Stomach (tissue), 9 donors: Measurements from ENCODE around the gene TRAF3. TPM values are rescaled to one million over a fixed set of nuclear protein-coding genes. Genes with fewer than 3 reads are reported as not detected.
"Not testable (repeated sequence)": the region's sequence is repeated elsewhere in the genome, so short reads cannot be mapped to it uniquely, and the experiment has no call there.

ENCODE experiments used
- DNase-seq, 2 donors: peaks; one replicate each; pipeline versions ENCODE4 v3.0.0 to v3.0.0-alpha.2; 2013 to 2019
- H3K27ac ChIP-seq, 5 donors: fragments of 200-600 bp in 4 of 5; sonication (generic) in 4 of 5; one replicate each; pipeline ENCODE4 v1.5.1; 2013 to 2019; ENCODE audit warnings: mild to moderate bottlenecking in 1 of 5, moderate library complexity in 1 of 5
- H3K27me3 ChIP-seq, 3 donors: fragments of 200-600 bp; sonication (generic); one replicate each; pipeline ENCODE4 v1.5.1; 2017 to 2019; ENCODE audit warnings: mixed run types in 1 of 3
- H3K36me3 ChIP-seq, 4 donors: fragments of 200-600 bp; sonication (generic); 1 replicate in 3 of 4; 2 replicates in 1 of 4; pipeline ENCODE4 v1.5.1; 2016 to 2019
- H3K4me1 ChIP-seq, 4 donors: fragments of 200-600 bp; sonication (generic); one replicate each; pipeline ENCODE4 v1.5.1; 2016 to 2019
- H3K4me3 ChIP-seq, 4 donors: fragments of 200-600 bp; sonication (generic) in 3 of 4; one replicate each; pipeline ENCODE4 v1.5.1; 2016 to 2019; ENCODE audit warnings: mild to moderate bottlenecking in 1 of 4
- H3K9me3 ChIP-seq, 4 donors: fragments of 200-600 bp; sonication (generic); one replicate each; pipeline ENCODE4 v1.5.1; 2016 to 2019
- CTCF ChIP-seq, 7 experiments: fragments of 450-650 bp in 4 of 7; fragments of 200-600 bp in 3 of 7; sonication (generic) in 3 of 7; IDR thresholded peaks; one replicate each; pipeline ENCODE4 v1.5.1; 2016 to 2019; ENCODE audit warnings: antibody characterized with exemption in 7 of 7, control low read depth in 2 of 7, mild to moderate bottlenecking in 1 of 7
- EP300 ChIP-seq: sonication (generic); formaldehyde crosslinking; IDR thresholded peaks from one replicate; pipeline ENCODE4 v1.6.1; 2017; ENCODE audit warnings: antibody characterized with exemption
- POLR2A ChIP-seq, 4 donors: fragments of 450-650 bp; IDR thresholded peaks; one replicate each; pipeline ENCODE4 v1.6.1; 2016; ENCODE audit warnings: antibody characterized with exemption in 4 of 4, control low read depth in 2 of 4, mild to moderate bottlenecking in 1 of 4, moderate library complexity in 1 of 4
- POLR2AphosphoS5 ChIP-seq, 3 donors: sonication (generic); formaldehyde crosslinking; IDR thresholded peaks; one replicate each; pipeline ENCODE4 v1.6.1; 2016; ENCODE audit warnings: antibody characterized with exemption in 3 of 3
- WGBS, 5 donors: extraction: QIAGEN DNeasy Blood & Tissue Kit in 3 of 5; methylation state at CpG; one replicate each; pipeline versions ENCODE4 v1.1.5 to v1.1.7; 2013 to 2018; 5-methylcytosine and 5-hydroxymethylcytosine counted together
- intact Hi-C: fragments of 100-400 bp; cut with DNase I; formaldehyde crosslinking; loops from one replicate; pipeline ENCODE4 v1.15.1; 2023; ENCODE audit warnings: low total_unique reads
- polyA plus RNA-seq, 3 donors: library from polyadenylated mRNA; stranded (reverse); fragments of 200-250 nt; gene quantifications; one replicate each; pipeline ENCODE4 v1.2.3, GENCODE V29; 2013
- total RNA-seq, 5 donors: library from RNA; depleted of rRNA; stranded (reverse); fragments of >200 nt; gene quantifications; one replicate each; pipeline versions ENCODE4 v1.1.0 to v1.2.3, GENCODE V29; 2014 to 2016
- donor health status: healthy with polysubstance abuse.
- donor health status: Bipolar disorder and iron deficiency.
- donor health status: healthy.

TRAF3 gene
- total and polyA plus RNA-seq, 8 donors: 3.5 to 30.1 (median 6.3) TPM

GRCh38 chr14:102761206-102761605 lies 16.0 kb upstream of the TRAF3 start:
- TF ChIP-seq POLR2A (IDR thresholded peaks at IDR 0.05) (no peak), CTCF (IDR thresholded peaks at IDR 0.05) (no peak), POLR2AphosphoS5 (IDR thresholded peaks at IDR 0.05) (no peak), EP300 (no peak)
- Histone ChIP-seq H3K4me3 (no peak overlapping the region), H3K9me3 (no peaks in the 10 kb centered on the region), H3K36me3 (no peaks in the 10 kb centered on the region), H3K4me1 (peaks cover 0 to 9% (median 7%) of the 10 kb centered on the region in 4 donors), H3K27me3 (peaks cover 0 to 25% (median 0%) of the 10 kb centered on the region in 3 donors), H3K27ac (no peak overlapping the region)
- WGBS, 5 donors: 55 to 66% (median 65%) methylated on average over 14 to 15 of the region's 15 CpGs
- intact Hi-C loops: no loop called here
- no peak for DNase-seq

- Histone ChIP-seq H3K9me3 (no peaks in the 10 kb centered on the region), H3K27ac (no peak overlapping the region), H3K4me3 (no peak overlapping the region), H3K36me3 (no peaks in the 10 kb centered on the region), H3K27me3 (peaks cover 0 to 25% (median 0%) of the 10 kb centered on the region in 3 donors), H3K4me1 (peaks cover 0 to 9% (median 7%) of the 10 kb centered on the region in 4 donors)
- WGBS, 5 donors: 59 to 81% (median 67%) methylated on average over 11 of the region's 11 CpGs
- TF ChIP-seq CTCF (IDR thresholded peaks at IDR 0.05) (no peak), POLR2AphosphoS5 (IDR thresholded peaks at IDR 0.05) (no peak), POLR2A (IDR thresholded peaks at IDR 0.05) (no peak), EP300 (no peak)
- intact Hi-C loops: no loop called here
- DNase-seq: no peak
Observed at GRCh38 chr14:102764220-102764671, 13.0 kb upstream of the TRAF3 start.

- peaks cover 0 to 18% (median 0%) of the 10 kb centered on the region in 3 donors for H3K27me3 ChIP-seq
- H3K36me3 ChIP-seq, H3K9me3 ChIP-seq, intact Hi-C loops, DNase-seq, H3K27ac ChIP-seq, H3K4me3 ChIP-seq, H3K4me1 ChIP-seq: not testable (repeated sequence)
- 84 to 93% (median 89%) methylated on average over 7 to 8 of the region's 8 CpGs for WGBS, 5 donors
Observed at GRCh38 chr14:102765770-102766169, 11.5 kb upstream of the TRAF3 start.

GRCh38 chr14:102768223-102769048 lies 8.8 kb upstream of the TRAF3 start:
- H3K36me3 ChIP-seq: no peaks in the 10 kb centered on the region
- DNase-seq: peak in 1 of 2 donors; percentile 43
- 82 to 88% (median 83%) methylated on average over 19 of the region's 19 CpGs for WGBS, 5 donors
- intact Hi-C loops: no loop called here
- no peak overlapping the region for H3K27ac ChIP-seq
- H3K4me1 ChIP-seq: no peaks in the 10 kb centered on the region
- TF ChIP-seq POLR2AphosphoS5 (IDR thresholded peaks at IDR 0.05) (no peak), POLR2A (IDR thresholded peaks at IDR 0.05) (no peak), EP300 (no peak), CTCF (IDR thresholded peaks at IDR 0.05) (no peak)
- no peak overlapping the region for H3K4me3 ChIP-seq
- H3K9me3 ChIP-seq: no peaks in the 10 kb centered on the region
- no peaks in the 10 kb centered on the region for H3K27me3 ChIP-seq

GRCh38 chr14:102769049-102769327 lies 8.3 kb upstream of the TRAF3 start:
- H3K36me3 ChIP-seq: no peaks in the 10 kb centered on the region
- WGBS, 5 donors: 87 to 92% (median 91%) methylated on average over 4 of the region's 4 CpGs
- no peaks in the 10 kb centered on the region for H3K4me1 ChIP-seq
- intact Hi-C loops: no loop called here
- H3K27me3 ChIP-seq: no peaks in the 10 kb centered on the region
- TF ChIP-seq POLR2AphosphoS5 (IDR thresholded peaks at IDR 0.05) (no peak), POLR2A (IDR thresholded peaks at IDR 0.05) (no peak), CTCF (IDR thresholded peaks at IDR 0.05) (no peak), EP300 (no peak)
- no peaks in the 10 kb centered on the region for H3K9me3 ChIP-seq
- no peak overlapping the region for H3K27ac ChIP-seq
- no peak overlapping the region for H3K4me3 ChIP-seq
- DNase-seq: no peak
